GM12874 (cell line): ENCODE measurements around the gene ZDHHC12.

Experiments
- CTCF ChIP-seq: IDR thresholded peaks from 2 replicates; pipeline ENCODE4 v1.5.1; 2011; ENCODE audit warnings: low read depth, mild to moderate bottlenecking, control low read depth, low read length, moderate library complexity; ENCODE audit not compliant: insufficient read depth

ZDHHC12 gene

GRCh38 chr9:128687453-128687852 is 36.5 kb downstream of the ZDHHC12 start:
- TF ChIP-seq CTCF: no peak

- TF ChIP-seq CTCF: no peak
These were observed 38.1 kb downstream of the ZDHHC12 start for GRCh38 chr9:128685636-128686489.

- TF ChIP-seq CTCF: no peak
These were observed 39.4 kb downstream of the ZDHHC12 start for GRCh38 chr9:128684325-128685199.

- no peak for TF ChIP-seq CTCF
These were observed 39.9 kb downstream of the ZDHHC12 start for GRCh38 chr9:128684065-128684324.

- no peak for TF ChIP-seq CTCF
These were observed 40.4 kb downstream of the ZDHHC12 start for GRCh38 chr9:128683340-128684064.

GRCh38 chr9:128677794-128678193 is 46.1 kb downstream of the ZDHHC12 start:
- TF ChIP-seq CTCF: no peak

GRCh38 chr9:128675382-128675781 is 48.5 kb downstream of the ZDHHC12 start:
- TF ChIP-seq CTCF: no peak
